ENCODE data around the gene KPTN. TPM values are rescaled to one million over a fixed set of nuclear protein-coding genes. Genes with fewer than 3 reads are reported as not detected.

KPTN gene
- total RNA-seq, 1 experiment from 2014 or later, result 22.8 TPM

GRCh38 chr19:47508721-47509120 is 24.7 kb upstream of the KPTN start:
- CTCF ChIA-PET, result no interaction called here
- Mint-ChIP-seq H3K27ac (ENCODE audit: unreplicated experiment) (no peak overlapping the region), H3K9me3 (ENCODE audit: low read depth, unreplicated experiment) (no peaks in the 10 kb centered on the region), H3K27me3 (ENCODE audit: unreplicated experiment) (no peaks in the 10 kb centered on the region), H3K4me1 (ENCODE audit: low read depth, unreplicated experiment) (peaks cover 24% of the 10 kb centered on the region), H3K4me3 (ENCODE audit: low read depth, unreplicated experiment) (no peak overlapping the region), H3K36me3 (ENCODE audit: insufficient read depth, unreplicated experiment) (peaks cover 28% of the 10 kb centered on the region)
- BruUV-seq (replicated peaks), result no TSS peak
- no peak for DNase-seq
- no peak for TF ChIP-seq CTCF (IDR thresholded peaks at IDR 0.05; ENCODE audit: unreplicated experiment)
- intact Hi-C loops (cut with micrococcal nuclease; ENCODE audit: unreplicated experiment), result no loop called here

GRCh38 chr19:47507924-47508553 is 24.0 kb upstream of the KPTN start:
- no peak for DNase-seq
- no peak overlapping the region for H3K4me3 Mint-ChIP-seq (ENCODE audit: low read depth, unreplicated experiment)
- H3K4me1 Mint-ChIP-seq (ENCODE audit: low read depth, unreplicated experiment), result peaks cover 17% of the 10 kb centered on the region
- no peak overlapping the region for H3K27ac Mint-ChIP-seq (ENCODE audit: unreplicated experiment)
- CTCF ChIA-PET, result interaction anchor here (0.5 to 0.6 kb wide), 2 partner anchors 28 to 351 kb away, joined by 3 read pairs; no protein-coding TSS in a partner anchor
- H3K9me3 Mint-ChIP-seq (ENCODE audit: low read depth, unreplicated experiment), result no peaks in the 10 kb centered on the region
- no peak for TF ChIP-seq CTCF (IDR thresholded peaks at IDR 0.05; ENCODE audit: unreplicated experiment)
- no TSS peak for BruUV-seq (replicated peaks)
- intact Hi-C loops (cut with micrococcal nuclease; ENCODE audit: unreplicated experiment), result no loop called here
- peaks cover 28% of the 10 kb centered on the region for H3K36me3 Mint-ChIP-seq (ENCODE audit: insufficient read depth, unreplicated experiment)
- no peaks in the 10 kb centered on the region for H3K27me3 Mint-ChIP-seq (ENCODE audit: unreplicated experiment)

- Mint-ChIP-seq H3K9me3 (ENCODE audit: low read depth, unreplicated experiment) (no peaks in the 10 kb centered on the region), H3K4me3 (ENCODE audit: low read depth, unreplicated experiment) (no peak overlapping the region), H3K27ac (ENCODE audit: unreplicated experiment) (no peak overlapping the region), H3K4me1 (ENCODE audit: low read depth, unreplicated experiment) (peaks cover 7% of the 10 kb centered on the region), H3K36me3 (ENCODE audit: insufficient read depth, unreplicated experiment) (peaks cover 24% of the 10 kb centered on the region), H3K27me3 (ENCODE audit: unreplicated experiment) (no peaks in the 10 kb centered on the region)
- intact Hi-C loops (cut with micrococcal nuclease; ENCODE audit: unreplicated experiment), result no loop called here
- BruUV-seq (replicated peaks), result no TSS peak
- no peak for DNase-seq
- CTCF ChIA-PET, result no interaction called here
- no peak for TF ChIP-seq CTCF (IDR thresholded peaks at IDR 0.05; ENCODE audit: unreplicated experiment)
These were observed 23.0 kb upstream of the KPTN start for GRCh38 chr19:47507012-47507411.

- Mint-ChIP-seq H3K4me3 (ENCODE audit: low read depth, unreplicated experiment) (no peak overlapping the region), H3K9me3 (ENCODE audit: low read depth, unreplicated experiment) (no peaks in the 10 kb centered on the region), H3K27me3 (ENCODE audit: unreplicated experiment) (no peaks in the 10 kb centered on the region), H3K4me1 (ENCODE audit: low read depth, unreplicated experiment) (peaks cover 1% of the 10 kb centered on the region), H3K36me3 (ENCODE audit: insufficient read depth, unreplicated experiment) (peaks cover 18% of the 10 kb centered on the region), H3K27ac (ENCODE audit: unreplicated experiment) (no peak overlapping the region)
- BruUV-seq (replicated peaks), result no TSS peak
- CTCF ChIA-PET, result interaction anchor here (1.2 kb wide), 1 partner anchor 70 kb away, joined by 3 read pairs; no protein-coding TSS in a partner anchor
- no peak for DNase-seq
- no peak for TF ChIP-seq CTCF (IDR thresholded peaks at IDR 0.05; ENCODE audit: unreplicated experiment)
- intact Hi-C loops (cut with micrococcal nuclease; ENCODE audit: unreplicated experiment), result no loop called here
These were observed 22.4 kb upstream of the KPTN start for GRCh38 chr19:47506459-47506858.

Measured in Calu3 (cell line).